ENCODE data around the gene RNF111.

GRCh38 chr15:59020322-59020721, 32.9 kb downstream of the RNF111 start:
- no peak for TF ChIP-seq CTCF (IDR thresholded peaks at IDR 0.05)
- TF ChIP-seq POLR2A (IDR thresholded peaks at IDR 0.05) = no peak
